IMR-90 (cell line): ENCODE results near the gene EFNA5. TPM values are rescaled to one million over a fixed set of nuclear protein-coding genes. Genes with fewer than 3 reads are reported as not detected.

Experiments
- ATAC-seq: fragments of 200-7000 bp; cut with Tn5 transposase; 2 replicates; pipeline ENCODE4 v1.9.1; 2020; ENCODE audit warnings: low read depth, mild to moderate bottlenecking, moderate library complexity
- BruUV-seq: library from RNA; stranded (reverse); fragments of 400-500 nt; replicated peaks from 2 replicates; lab custom pipeline; 2021; lab: Mats Ljungman, UMichigan
- CTCF ChIA-PET: fragments of 300-600 bp; formaldehyde crosslinking; extraction: SDS; loops from one replicate; lab custom pipeline; 2021; ENCODE audit warnings: antibody characterized with exemption; lab: Yijun Ruan, JAX
- POLR2A ChIA-PET: fragments of 300-600 bp; sonication (Branson Sonifier 250); formaldehyde crosslinking; loops from one replicate; lab custom pipeline; 2022; ENCODE audit warnings: antibody characterized with exemption; ENCODE audit not compliant: unreplicated experiment; lab: Charles Lee
- DNase-seq: peaks from one replicate; pipeline ENCODE4 v3.0.0; 2013
- H2AFZ ChIP-seq: replicated peaks from 2 replicates; pipeline ENCODE3; 2013; ENCODE audit warnings: low read length, mild to moderate bottlenecking; ENCODE audit not compliant: poor library complexity
- H2AK5ac ChIP-seq: 2 replicates; pipeline ENCODE4 v1.6.1; 2013; ENCODE audit warnings: low read depth, low read length, inconsistent platforms
- H2AK9ac ChIP-seq: replicated peaks from 2 replicates; pipeline ENCODE3; 2013; ENCODE audit warnings: mild to moderate bottlenecking, low read depth, low read length, moderate library complexity; ENCODE audit not compliant: poor library complexity
- H2BK120ac ChIP-seq: 2 replicates; pipeline ENCODE4 v1.6.1; 2013; ENCODE audit warnings: low read depth, low read length, inconsistent platforms
- H2BK15ac ChIP-seq: 3 replicates; pipeline ENCODE4 v1.6.1; 2013; ENCODE audit warnings: low read depth, low read length, inconsistent platforms
- H2BK20ac ChIP-seq: 2 replicates; pipeline ENCODE4 v1.6.1; 2013; ENCODE audit warnings: low read depth, mild to moderate bottlenecking, inconsistent platforms, low read length, moderate library complexity
- H2BK5ac ChIP-seq: 2 replicates; pipeline ENCODE4 v1.6.1; 2013; ENCODE audit warnings: mild to moderate bottlenecking, low read depth, low read length, inconsistent platforms; ENCODE audit not compliant: poor library complexity, severe bottlenecking
- H3K14ac ChIP-seq: replicated peaks from 2 replicates; pipeline ENCODE4 v1.6.1; 2013; ENCODE audit warnings: low read depth, low read length, inconsistent platforms
- H3K18ac ChIP-seq: 2 replicates; pipeline ENCODE4 v1.6.1; 2013; ENCODE audit warnings: low read depth, low read length, control low read depth
- H3K23ac ChIP-seq: 2 replicates; pipeline ENCODE4 v1.6.1; 2013; ENCODE audit warnings: low read depth, low read length, inconsistent platforms
- H3K27ac ChIP-seq: 2 replicates; pipeline ENCODE4 v1.5.1; 2013; ENCODE audit warnings: mild to moderate bottlenecking, control low read depth, low read length; ENCODE audit not compliant: insufficient read depth
- H3K27me3 ChIP-seq: 2 replicates; pipeline ENCODE4 v1.6.1; 2013; ENCODE audit warnings: low read length; ENCODE audit not compliant: control insufficient read depth, insufficient read depth
- H3K36me3 ChIP-seq: 2 replicates; pipeline ENCODE4 v1.6.1; 2013; ENCODE audit warnings: low read length, mixed read lengths; ENCODE audit not compliant: control insufficient read depth, insufficient read depth
- H3K4ac ChIP-seq: 2 replicates; pipeline ENCODE4 v1.6.1; 2013; ENCODE audit warnings: low read depth, low read length, inconsistent platforms
- H3K4me1 ChIP-seq: 2 replicates; pipeline ENCODE4 v1.6.1; 2013; ENCODE audit warnings: low read length, mixed read lengths; ENCODE audit not compliant: control insufficient read depth, insufficient read depth
- H3K4me2 ChIP-seq: 2 replicates; pipeline ENCODE4 v1.6.1; 2013; ENCODE audit warnings: low read depth, mild to moderate bottlenecking, control low read depth, low read length, moderate library complexity
- H3K4me3 ChIP-seq: 2 replicates; pipeline ENCODE4 v1.5.1; 2013; ENCODE audit warnings: low read depth, mild to moderate bottlenecking, control low read depth, low read length, moderate library complexity; ENCODE audit not compliant: insufficient read depth
- H3K56ac ChIP-seq: 2 replicates; pipeline ENCODE4 v1.6.1; 2013; ENCODE audit warnings: low read length, inconsistent platforms; ENCODE audit not compliant: insufficient read depth; ENCODE audit errors: extremely low read depth
- H3K79me1 ChIP-seq, 2 experiments: 2 replicates each; pipeline ENCODE4 v1.6.1; 2013; ENCODE audit warnings: low read length in 2 of 2, inconsistent platforms in 1 of 2, low read depth in 1 of 2
- H3K9ac ChIP-seq: 2 replicates; pipeline ENCODE4 v1.6.1; 2013; ENCODE audit warnings: low read depth, low read length, control low read depth
- H3K9me1 ChIP-seq: 2 replicates; pipeline ENCODE4 v1.6.1; 2013; ENCODE audit warnings: low read length, inconsistent platforms; ENCODE audit not compliant: insufficient read depth
- H3K9me3 ChIP-seq: 2 replicates; pipeline ENCODE4 v1.6.1; 2013; ENCODE audit warnings: low read length; ENCODE audit not compliant: control insufficient read depth, insufficient read depth
- H4K20me1 ChIP-seq: 2 replicates; pipeline ENCODE4 v1.6.1; 2013; ENCODE audit warnings: low read length, inconsistent platforms; ENCODE audit not compliant: insufficient read depth
- H4K5ac ChIP-seq: 2 replicates; pipeline ENCODE4 v1.6.1; 2013; ENCODE audit warnings: mild to moderate bottlenecking, low read depth, low read length, control low read depth
- H4K8ac ChIP-seq, 2 experiments: 2 replicates each; pipeline ENCODE4 v1.6.1; 2013; ENCODE audit warnings: low read depth in 2 of 2, low read length in 2 of 2, control low read depth in 1 of 2, inconsistent platforms in 1 of 2
- H4K91ac ChIP-seq: 2 replicates; pipeline ENCODE4 v1.6.1; 2013; ENCODE audit warnings: low read depth, low read length, inconsistent platforms; ENCODE audit not compliant: insufficient read depth
- MAZ ChIP-seq: IDR thresholded peaks from 2 replicates; pipeline ENCODE4 v1.6.1; 2012; ENCODE audit warnings: low read depth, mild to moderate bottlenecking, low read length, improper control_type of control experiment, moderate library complexity, borderline replicate concordance
- POLR2A ChIP-seq: IDR thresholded peaks from 2 replicates; pipeline ENCODE4 v1.6.1; 2012; ENCODE audit warnings: mild to moderate bottlenecking, low read depth, low read length
- RFX5 ChIP-seq: IDR thresholded peaks from 2 replicates; pipeline ENCODE4 v1.8.0; 2012; ENCODE audit warnings: low read depth, mild to moderate bottlenecking, low read length, moderate library complexity
- USF2 ChIP-seq: fragments of 150-350 bp; IDR thresholded peaks from 2 replicates; pipeline ENCODE4 v1.6.1; 2017; ENCODE audit warnings: mild to moderate bottlenecking, antibody characterized with exemption, low read length, low read depth
- WGBS, 2 experiments: methylation state at CpG; one replicate each; pipeline versions ENCODE4 v1.1.5 to v1.1.7; 2013; ENCODE audit warnings: missing lambda C conversion rate in 2 of 2; ENCODE audit not compliant: insufficient read length in 1 of 2; ENCODE audit errors: extremely low coverage in 2 of 2; 5-methylcytosine and 5-hydroxymethylcytosine counted together
- dilution Hi-C: fragments of 300-500 bp; cut with HindIII; formaldehyde crosslinking; loops from one replicate; pipeline ENCODE4 v1.14.3; 2018; ENCODE audit warnings: low sequenced_read_pairs; ENCODE audit not compliant: unreplicated experiment
- in situ Hi-C: fragments of 300-500 bp; cut with MboI; formaldehyde crosslinking; loops from 3 replicates; pipeline ENCODE4 v1.14.3; 2019; ENCODE audit warnings: low sequenced_read_pairs, inconsistent platforms, mixed read lengths
- intact Hi-C: fragments of 100-400 bp; cut with micrococcal nuclease; formaldehyde crosslinking; loops from 2 replicates; pipeline ENCODE4 v1.10.0; 2022
- polyA plus RNA-seq, 3 experiments: library from polyadenylated mRNA; depleted of rRNA; stranded (reverse); fragments of >200 nt; gene quantifications; 2 replicates each; pipeline ENCODE4 v1.2.3, GENCODE V29; 2012; ENCODE audit warnings: low replicate concordance in 1 of 3
- total RNA-seq: library from RNA; depleted of rRNA; stranded (reverse); fragments of >200 nt; gene quantifications from 2 replicates; pipeline ENCODE4 v1.2.3, GENCODE V29; 2012

The EFNA5 gene
- total and polyA plus RNA-seq, 2 of the 4 experiments (the other 2 are of a cell fraction), result 1.5 to 1.6 TPM

GRCh38 chr5:107531308-107531707 lies 139.4 kb downstream of the EFNA5 start:
- no peak overlapping the region for H4K5ac ChIP-seq
- H3K36me3 ChIP-seq, result no peaks in the 10 kb centered on the region
- no peak overlapping the region for H2BK5ac ChIP-seq
- no peak overlapping the region for H3K4me2 ChIP-seq
- intact Hi-C loops (no loop called here), in situ Hi-C loops (no loop called here), dilution Hi-C loops (no loop called here)
- no peak overlapping the region for H3K14ac ChIP-seq
- no peak overlapping the region for H2BK20ac ChIP-seq
- H3K9ac ChIP-seq, result no peak overlapping the region
- no peak for DNase-seq
- H3K27ac ChIP-seq, result no peak overlapping the region
- no peak for TF ChIP-seq USF2
- TF ChIP-seq RFX5, result no peak
- no peak for TF ChIP-seq MAZ
- TF ChIP-seq POLR2A, result no peak
- POLR2A ChIA-PET, result no interaction called here
- H3K79me1 ChIP-seq, result 0 out of 4 replicates have a peak, but pooled peaks cover 0 to 2% of the 10 kb centered on the region in 2 experiments
- H2BK15ac ChIP-seq, result no peak overlapping the region
- no peak overlapping the region for H3K4me3 ChIP-seq
- H2AK9ac ChIP-seq, result no peak overlapping the region
- CTCF ChIA-PET, result no interaction called here
- H4K91ac ChIP-seq, result no peak overlapping the region
- no peak for ATAC-seq
- no peak overlapping the region for H3K4ac ChIP-seq
- no peaks in the 10 kb centered on the region for H3K9me3 ChIP-seq
- H3K27me3 ChIP-seq, result no peaks in the 10 kb centered on the region
- no peaks in the 10 kb centered on the region for H4K20me1 ChIP-seq
- no peak overlapping the region for H2BK120ac ChIP-seq
- no peak overlapping the region for H2AK5ac ChIP-seq
- H2AFZ ChIP-seq, result no peak overlapping the region
- no peak overlapping the region for H3K23ac ChIP-seq
- H3K4me1 ChIP-seq, result no peaks in the 10 kb centered on the region
- no CpG with 5 or more reads among the region's 7 CpGs for WGBS, 2 experiments
- no peak overlapping the region for H4K8ac ChIP-seq
- H3K9me1 ChIP-seq, result peaks cover 2% of the 10 kb centered on the region; the same call in 1 of the 2 replicates
- H3K56ac ChIP-seq, result no peak overlapping the region
- H3K18ac ChIP-seq, result no peak overlapping the region
- BruUV-seq, result no TSS peak
